WERI-Rb-1 (cell line): ENCODE results near the gene GDF2.

Source experiments
- DNase-seq: peaks from one replicate; pipeline ENCODE4 v3.0.0-alpha.2; 2020
- H3K27ac ChIP-seq: fragments of 250-450 bp; sonication (Bioruptor Pico); 2 replicates; pipeline ENCODE4 v1.5.1; 2020; ENCODE audit warnings: mild to moderate bottlenecking, moderate library complexity
- H3K27me3 ChIP-seq: fragments of 250-450 bp; sonication (Bioruptor Pico); 2 replicates; pipeline ENCODE4 v1.5.1; 2021; ENCODE audit warnings: mild to moderate bottlenecking, low read depth, moderate library complexity; ENCODE audit not compliant: insufficient read depth, severe bottlenecking
- H3K36me3 ChIP-seq: fragments of 250-450 bp; sonication (Bioruptor Pico); 2 replicates; pipeline ENCODE4 v1.5.1; 2020; ENCODE audit warnings: mild to moderate bottlenecking, moderate library complexity
- H3K4me3 ChIP-seq: 2 replicates; pipeline ENCODE4 v1.5.1; 2011; ENCODE audit warnings: low read depth, mild to moderate bottlenecking, control low read depth, low read length
- H3K9me3 ChIP-seq: fragments of 250-450 bp; sonication (Bioruptor Pico); 2 replicates; pipeline ENCODE4 v1.5.1; 2021; ENCODE audit warnings: mild to moderate bottlenecking, moderate library complexity; ENCODE audit not compliant: severe bottlenecking
- CTCF ChIP-seq: IDR thresholded peaks from 2 replicates; pipeline ENCODE4 v1.5.1; 2011; ENCODE audit warnings: low read depth, mild to moderate bottlenecking, control low read depth, inconsistent platforms, low read length

The GDF2 gene

GRCh38 chr10:47336387-47337134 is 14.3 kb downstream of the GDF2 start:
- TF ChIP-seq CTCF = no peak

GRCh38 chr10:47337310-47337709 is 15.1 kb downstream of the GDF2 start:
- Histone ChIP-seq H3K27ac (no peak overlapping the region), H3K4me3 (no peak overlapping the region), H3K9me3 (no peaks in the 10 kb centered on the region), H3K27me3 (no peaks in the 10 kb centered on the region), H3K36me3 (no peaks in the 10 kb centered on the region)
- TF ChIP-seq CTCF = no peak
- no peak for DNase-seq

More at GRCh38 chr10:47336387-47337134, 14.3 kb downstream of the GDF2 start:
- H3K4me3 ChIP-seq = no peak overlapping the region
- no peaks in the 10 kb centered on the region for H3K27me3 ChIP-seq
- H3K36me3 ChIP-seq = no peaks in the 10 kb centered on the region
- no peaks in the 10 kb centered on the region for H3K9me3 ChIP-seq
- DNase-seq = no peak
- no peak overlapping the region for H3K27ac ChIP-seq

GRCh38 chr10:47339186-47339735 is 17.0 kb downstream of the GDF2 start:
- DNase-seq = no peak
- H3K4me3 ChIP-seq = no peak overlapping the region
- no peak overlapping the region for H3K27ac ChIP-seq
- H3K36me3 ChIP-seq = no peaks in the 10 kb centered on the region
- no peak for TF ChIP-seq CTCF
- H3K27me3 ChIP-seq = no peaks in the 10 kb centered on the region
- H3K9me3 ChIP-seq = no peaks in the 10 kb centered on the region

GRCh38 chr10:47339759-47340607 is 17.7 kb downstream of the GDF2 start:
- H3K36me3 ChIP-seq = no peaks in the 10 kb centered on the region
- H3K9me3 ChIP-seq = no peaks in the 10 kb centered on the region
- no peak overlapping the region for H3K27ac ChIP-seq
- DNase-seq = no peak
- no peak overlapping the region for H3K4me3 ChIP-seq
- H3K27me3 ChIP-seq = no peaks in the 10 kb centered on the region
- no peak for TF ChIP-seq CTCF

GRCh38 chr10:47340608-47341170 is 18.4 kb downstream of the GDF2 start:
- Histone ChIP-seq H3K4me3 (no peak overlapping the region), H3K9me3 (no peaks in the 10 kb centered on the region), H3K27ac (no peak overlapping the region), H3K36me3 (no peaks in the 10 kb centered on the region), H3K27me3 (no peaks in the 10 kb centered on the region)
- peak; percentile 83 for DNase-seq
- TF ChIP-seq CTCF = peak; percentile 94
